Sigmoid colon (tissue), 4 donors: Measurements from ENCODE around the gene DPP6.

Experiments used
- CTCF ChIP-seq, 4 experiments: fragments of 450-650 bp in 3 of 4; fragments of 200-600 bp in 1 of 4; IDR thresholded peaks; one replicate each; pipeline ENCODE4 v1.5.1; 2016 to 2019; ENCODE audit warnings: antibody characterized with exemption in 4 of 4, mild to moderate bottlenecking in 3 of 4, moderate library complexity in 2 of 4
- EP300 ChIP-seq, 4 donors: sonication (generic); formaldehyde crosslinking; IDR thresholded peaks; one replicate each; pipeline ENCODE4 v1.6.1; 2017; ENCODE audit warnings: antibody characterized with exemption in 4 of 4
- POLR2AphosphoS5 ChIP-seq, 4 donors: sonication (generic); formaldehyde crosslinking; IDR thresholded peaks; one replicate each; pipeline ENCODE4 v1.6.1; 2017; ENCODE audit warnings: antibody characterized with exemption in 4 of 4

- TF ChIP-seq POLR2AphosphoS5 (IDR thresholded peaks at IDR 0.05) (no peak), CTCF (IDR thresholded peaks at IDR 0.05) (no peak), EP300 (IDR thresholded peaks at IDR 0.05) (no peak)
Measured at GRCh38 chr7:154911411-154911810, 859.2 kb downstream of the DPP6 start.
